NCI-H510A (cell line): ENCODE measurements around the gene TEK.

Source experiments
- DNase-seq: peaks from one replicate; lab custom pipeline; 2025; lab: John Stamatoyannopoulos, UW

TEK gene

DNA sequence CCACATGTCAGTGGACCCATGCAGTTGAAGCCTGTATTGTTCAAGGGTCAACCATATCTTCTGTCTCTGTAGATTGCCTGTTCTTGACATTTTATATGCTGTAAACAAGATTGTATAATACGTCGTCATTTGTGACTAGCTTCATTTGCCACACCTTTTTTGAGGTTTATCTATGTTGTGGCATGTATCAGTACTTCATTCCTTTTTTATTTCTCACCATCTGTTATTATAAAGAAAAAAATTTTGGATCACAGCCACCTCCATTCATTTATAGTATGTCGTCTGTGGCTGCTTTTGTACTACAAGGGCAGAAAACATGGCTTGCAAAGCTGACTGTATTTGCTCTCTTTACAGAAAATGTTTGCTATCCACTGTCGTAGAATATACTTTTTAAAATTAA is 72.4 kb downstream of the TEK start:
- DNase-seq: no peak

DNA sequence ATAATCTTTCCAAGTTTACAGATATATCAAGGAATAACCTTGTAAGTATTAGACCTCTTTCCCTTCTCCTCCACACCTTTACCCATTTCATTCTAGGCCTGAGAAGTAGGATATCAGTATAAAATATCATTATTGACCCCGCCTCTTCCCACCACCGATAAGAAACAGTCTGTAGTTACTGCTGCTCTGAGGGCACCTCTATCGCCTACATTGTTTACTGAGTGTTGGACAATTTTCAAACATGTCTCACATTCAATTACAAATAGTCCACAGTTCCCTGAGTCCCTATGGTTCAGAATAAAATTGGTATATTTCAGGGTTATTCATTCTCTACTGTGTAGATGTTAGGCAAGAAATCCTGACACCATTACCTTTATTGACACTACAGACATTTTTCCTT is 73.4 kb downstream of the TEK start:
- DNase-seq: no peak

DNA sequence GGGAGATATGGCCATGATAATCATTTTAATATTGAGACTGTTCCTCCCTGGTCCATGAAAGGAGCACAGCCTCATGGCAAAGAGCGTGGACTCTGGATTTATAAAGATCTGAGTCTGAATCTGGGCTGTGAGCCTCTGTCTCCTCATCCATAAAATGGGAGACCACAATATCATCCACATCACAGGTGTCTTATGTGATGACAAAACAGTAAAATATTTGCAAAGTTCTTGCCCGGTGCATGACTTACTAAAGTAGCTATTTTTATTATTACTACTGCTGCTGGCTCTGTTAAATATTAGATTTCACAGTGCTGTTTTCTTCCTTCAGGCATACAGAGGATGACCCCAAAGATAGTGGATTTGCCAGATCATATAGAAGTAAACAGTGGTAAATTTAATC is 74.1 kb downstream of the TEK start:
- no peak for DNase-seq

DNA sequence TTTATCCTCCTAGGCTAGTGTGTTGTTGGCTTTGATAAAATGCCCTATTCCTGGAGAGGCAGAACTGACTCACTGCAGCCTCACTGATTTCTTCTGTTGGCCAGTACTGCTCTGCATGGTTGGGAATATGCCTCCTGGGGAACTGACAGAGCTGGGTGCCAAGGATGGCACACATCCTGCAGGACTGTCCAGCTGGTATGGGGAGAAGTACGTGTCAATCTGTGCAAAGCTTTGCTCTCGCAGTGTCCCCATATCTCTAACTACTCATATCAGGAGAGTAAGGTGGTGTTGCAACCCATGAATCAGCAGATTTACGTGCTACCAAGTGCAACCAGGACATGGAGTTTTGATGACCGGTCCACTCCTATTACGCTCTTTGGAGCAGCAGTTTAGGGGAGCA is 74.7 kb downstream of the TEK start:
- no peak for DNase-seq

DNA sequence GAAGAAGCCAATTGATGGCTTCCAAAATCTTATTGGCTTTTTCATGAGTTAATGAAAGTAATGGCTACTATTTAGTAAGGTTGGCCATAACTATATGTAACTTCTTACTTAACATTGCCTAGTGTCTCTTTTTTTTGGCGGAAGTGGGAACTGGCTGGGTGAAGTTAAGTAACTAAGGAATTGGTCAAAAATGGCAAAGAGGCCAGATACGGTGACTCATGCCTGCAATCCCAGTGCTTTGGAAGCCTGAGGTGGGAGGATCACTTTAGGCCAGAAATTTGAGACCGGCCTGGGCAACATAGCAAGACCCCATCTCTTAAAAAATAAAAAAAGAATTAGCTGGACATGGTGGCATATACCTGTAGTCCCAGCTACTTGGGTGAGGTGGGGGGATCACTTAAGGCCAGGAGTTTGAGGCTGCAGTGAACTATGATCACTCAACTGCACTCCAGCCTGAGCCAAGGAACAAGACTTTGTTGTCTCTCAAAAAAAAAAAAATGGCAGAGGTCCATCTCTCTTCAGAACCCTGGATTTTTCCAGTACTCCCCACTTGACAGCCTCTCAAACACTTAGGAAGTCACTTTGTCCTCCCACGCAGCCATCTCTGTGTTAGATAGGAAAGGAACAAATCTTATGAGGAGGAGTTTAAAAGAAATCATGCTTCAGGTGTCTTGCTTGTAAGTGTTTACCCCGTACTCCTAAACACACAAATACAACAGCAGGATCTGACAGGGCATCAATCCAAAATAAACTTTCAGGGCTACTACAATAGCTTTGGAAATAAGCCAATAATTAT is 75.7 kb downstream of the TEK start:
- no peak for DNase-seq

DNA sequence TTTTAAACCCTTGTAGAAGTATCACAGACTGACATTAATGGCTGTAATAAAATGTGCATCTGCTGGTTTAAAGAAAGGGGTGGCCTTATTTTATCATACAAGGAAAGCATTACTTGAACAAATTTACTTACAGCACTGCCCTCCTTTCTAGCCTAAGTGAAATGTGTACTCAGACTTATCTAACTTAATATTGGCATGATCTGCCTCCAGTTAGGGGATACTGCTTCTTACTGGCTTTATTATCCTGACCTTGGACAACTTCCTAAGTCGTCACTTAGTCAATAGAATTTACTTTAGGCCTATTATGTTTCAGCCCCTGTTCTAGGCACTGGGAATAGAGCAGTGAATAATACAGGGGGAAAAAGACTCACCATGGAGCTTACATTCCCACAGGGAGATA is 79.4 kb downstream of the TEK start:
- no peak for DNase-seq

DNA sequence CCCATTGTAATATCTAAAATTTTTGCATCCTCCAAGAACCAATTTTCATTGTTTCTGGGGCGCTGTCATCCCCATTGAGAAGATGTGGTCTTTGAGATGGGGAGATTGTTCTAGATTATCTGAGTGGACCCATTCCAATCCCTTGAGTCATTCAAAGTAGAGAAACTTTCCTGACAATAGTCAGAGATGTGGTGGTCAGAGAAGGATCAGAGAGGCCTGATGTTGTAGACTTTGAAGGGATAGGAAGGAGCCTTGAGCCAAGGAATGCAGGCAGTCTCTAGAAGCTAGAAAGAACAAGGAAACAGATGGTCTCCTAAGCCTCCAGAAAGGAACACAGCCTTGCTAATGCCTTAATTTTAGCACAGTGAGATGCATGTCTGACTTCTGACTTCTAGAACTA is 80.4 kb downstream of the TEK start:
- no peak for DNase-seq

DNA sequence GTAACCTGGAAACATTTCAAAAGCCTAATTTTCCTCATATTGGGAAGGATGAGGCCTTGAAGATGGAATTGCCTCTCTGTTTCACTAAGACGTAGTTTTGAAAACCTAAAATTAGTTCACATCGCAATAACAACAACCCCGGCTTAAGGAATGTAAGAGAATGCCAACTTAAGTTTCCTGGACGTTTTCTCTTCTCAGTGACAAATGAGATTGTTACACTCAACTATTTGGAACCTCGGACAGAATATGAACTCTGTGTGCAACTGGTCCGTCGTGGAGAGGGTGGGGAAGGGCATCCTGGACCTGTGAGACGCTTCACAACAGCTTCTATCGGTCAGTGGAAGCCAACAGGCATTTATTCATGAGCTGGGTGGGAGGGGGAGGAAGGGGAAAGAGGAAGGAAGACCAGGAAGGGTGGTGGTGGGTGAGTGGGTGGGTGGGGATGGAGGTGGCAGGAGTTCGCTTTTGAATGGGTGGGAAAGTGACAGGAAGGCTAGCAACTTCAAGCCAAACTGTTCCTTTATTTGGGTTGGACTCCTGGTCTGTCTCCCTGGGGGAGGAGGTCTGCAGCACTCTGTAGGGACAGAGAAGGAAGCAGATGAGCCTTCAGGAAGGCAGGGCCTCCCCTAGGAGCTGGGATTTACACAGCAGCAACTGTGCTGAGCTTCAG is 83.4 kb downstream of the TEK start:
- no peak for DNase-seq

DNA sequence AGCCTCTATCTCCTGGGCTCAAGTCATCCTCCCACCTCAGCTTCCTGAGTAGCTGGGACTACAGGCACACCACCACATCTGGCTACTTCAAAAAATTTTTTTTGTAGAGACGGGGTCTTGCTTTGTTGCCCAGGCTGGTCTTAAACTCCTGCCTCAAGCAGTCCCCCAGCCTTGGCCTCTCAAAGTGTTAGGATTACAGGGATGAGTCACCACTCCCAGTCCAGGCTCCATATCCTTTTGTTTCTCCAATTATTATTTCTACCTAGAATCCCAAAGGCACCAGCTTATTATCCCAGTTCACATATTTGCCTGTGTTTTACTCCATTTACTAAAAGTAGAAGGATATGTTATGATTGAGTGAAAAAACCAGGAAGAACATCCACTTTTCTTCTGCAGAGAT is 84.9 kb downstream of the TEK start:
- no peak for DNase-seq

DNA sequence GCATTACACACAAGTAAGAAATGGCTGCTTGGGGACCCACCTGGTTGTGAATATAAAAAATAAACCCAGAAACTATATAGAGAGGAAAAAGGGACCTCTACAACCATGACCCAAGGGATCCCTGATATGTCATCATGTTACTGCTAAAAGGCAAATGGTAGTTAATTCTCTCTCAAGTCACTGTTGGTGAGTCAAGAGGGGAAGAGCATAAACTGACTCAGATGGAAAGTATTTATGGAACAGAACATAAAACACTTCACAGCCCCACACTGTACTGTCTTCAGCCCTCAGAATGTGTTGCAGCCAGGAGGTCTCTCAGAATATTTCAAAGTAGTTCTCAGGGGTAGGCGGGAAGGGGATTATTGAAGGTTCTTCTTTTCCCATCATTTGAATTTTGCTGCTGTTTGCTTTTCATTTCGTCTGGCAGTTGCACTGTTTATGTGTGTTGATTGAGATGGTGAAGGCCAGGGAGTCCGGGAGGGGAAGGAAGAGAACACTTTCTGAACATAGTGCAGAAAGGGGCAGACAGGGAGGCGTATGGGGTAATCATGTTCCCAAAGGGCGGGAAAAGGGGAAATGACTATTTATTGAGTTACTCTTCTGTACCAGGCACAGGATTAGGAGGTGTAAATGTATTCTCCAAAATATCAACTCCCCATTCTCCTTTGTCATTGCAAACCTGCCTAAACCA is 85.5 kb downstream of the TEK start:
- no peak for DNase-seq

DNA sequence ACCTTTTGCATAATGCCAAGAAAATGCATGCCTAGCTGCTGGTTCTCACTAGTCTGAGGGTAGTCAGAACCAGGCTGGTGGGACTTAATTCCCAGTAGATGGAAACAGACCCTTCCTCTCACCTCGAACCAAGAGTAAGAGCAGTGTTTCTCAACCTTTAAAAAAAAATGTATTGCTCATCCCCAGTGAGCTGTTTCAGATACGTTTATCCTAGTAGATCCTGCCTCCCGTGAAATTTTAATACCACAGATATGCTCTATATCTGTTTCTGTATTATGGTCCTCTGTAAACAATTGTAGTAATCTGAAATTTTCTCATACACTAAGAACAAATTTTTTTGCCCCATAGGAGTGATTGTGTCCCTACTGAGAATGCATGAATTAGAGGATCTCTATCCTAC is 86.2 kb downstream of the TEK start:
- no peak for DNase-seq

DNA sequence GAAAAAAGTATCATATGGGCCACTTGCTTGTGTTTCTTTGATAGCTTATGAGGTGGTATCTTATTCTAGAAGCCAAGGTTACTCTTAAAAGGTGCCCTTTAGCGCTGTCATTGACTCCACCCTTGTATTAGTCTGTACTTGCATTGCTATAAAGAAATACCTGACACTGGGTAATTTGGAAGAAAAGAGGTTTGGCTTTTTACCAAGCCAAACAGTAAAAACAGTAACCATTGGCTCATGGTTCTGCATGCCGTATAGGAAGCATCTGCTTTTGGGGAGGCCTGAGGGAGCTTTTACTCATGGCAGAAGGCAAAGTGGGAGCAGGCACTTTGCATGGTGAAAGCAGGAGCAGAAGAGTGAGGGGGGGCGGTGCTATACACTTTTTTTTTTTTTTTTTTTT is 87.4 kb downstream of the TEK start:
- no peak for DNase-seq

DNA sequence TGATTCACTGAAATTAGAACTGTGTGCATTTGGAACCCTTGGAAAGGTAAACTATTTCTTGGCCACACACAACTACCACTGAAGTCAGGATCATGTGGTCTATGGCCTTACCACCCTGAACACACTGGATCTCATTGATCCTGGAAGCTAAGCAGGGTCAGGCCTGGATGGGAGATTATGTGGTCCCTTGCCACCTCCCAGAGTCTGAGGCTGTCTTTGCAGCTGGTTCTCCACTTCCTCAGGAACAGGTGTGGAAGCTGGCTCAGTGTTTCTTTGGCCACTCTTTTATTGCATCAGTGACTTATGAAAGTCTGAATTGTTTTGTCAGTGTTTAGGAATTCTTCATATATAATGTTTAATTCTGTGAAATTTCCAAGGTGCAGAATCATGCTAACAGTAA is 89.2 kb downstream of the TEK start:
- DNase-seq: no peak

DNA sequence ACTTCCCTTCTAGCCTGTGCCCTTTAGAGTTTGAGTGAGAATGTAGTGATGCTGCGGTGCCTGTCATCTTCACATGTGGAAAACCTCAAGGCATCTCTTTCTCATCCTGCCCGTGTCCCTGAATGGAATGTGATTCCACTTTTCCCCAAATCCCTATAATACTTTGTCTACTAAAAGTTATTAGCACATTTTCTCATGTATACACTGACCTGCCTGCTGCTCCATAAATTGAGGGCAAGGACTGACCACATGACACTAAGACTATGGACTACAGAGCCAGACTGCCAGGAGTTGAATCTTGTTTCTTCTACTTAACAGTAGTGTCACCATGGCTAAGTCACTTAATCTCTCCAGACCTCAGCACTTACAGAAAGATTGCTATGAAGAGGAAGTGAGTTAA is 93.0 kb downstream of the TEK start:
- DNase-seq: no peak

DNA sequence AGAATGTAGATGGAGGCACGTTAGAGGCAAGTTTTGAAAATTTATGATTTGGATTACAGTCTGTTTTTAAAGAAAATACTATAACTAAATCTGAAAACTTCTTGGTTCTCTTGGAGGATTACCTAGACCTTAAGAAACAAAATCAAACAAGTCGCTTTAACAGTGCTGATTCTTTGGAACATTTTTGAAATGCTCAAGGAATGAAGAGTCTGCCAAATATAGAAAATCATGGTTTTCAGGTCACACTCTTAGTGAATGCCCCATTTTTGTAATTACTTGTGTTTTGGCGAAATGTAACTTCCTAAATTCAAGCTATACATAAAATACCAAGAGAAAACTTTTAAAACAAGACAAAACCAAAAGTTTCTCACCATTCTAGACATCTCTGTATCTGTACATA is 94.8 kb downstream of the TEK start:
- no peak for DNase-seq

DNA sequence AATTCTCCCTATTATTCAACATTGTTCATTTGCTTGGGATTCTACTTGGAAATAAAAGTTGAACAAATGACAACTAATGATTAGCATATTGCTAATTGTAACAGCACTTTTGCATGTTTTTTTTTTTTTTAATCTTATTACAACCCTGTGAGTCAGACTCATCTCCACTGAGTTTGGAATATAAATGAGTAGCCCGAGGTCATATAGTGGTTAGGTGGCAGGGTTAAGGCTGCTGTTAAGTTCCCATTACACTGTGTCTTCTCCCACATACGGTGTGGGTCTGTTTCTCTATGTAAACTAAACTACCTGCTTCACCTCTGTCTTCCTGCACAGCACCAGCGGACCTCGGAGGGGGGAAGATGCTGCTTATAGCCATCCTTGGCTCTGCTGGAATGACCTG is 95.6 kb downstream of the TEK start:
- no peak for DNase-seq

DNA sequence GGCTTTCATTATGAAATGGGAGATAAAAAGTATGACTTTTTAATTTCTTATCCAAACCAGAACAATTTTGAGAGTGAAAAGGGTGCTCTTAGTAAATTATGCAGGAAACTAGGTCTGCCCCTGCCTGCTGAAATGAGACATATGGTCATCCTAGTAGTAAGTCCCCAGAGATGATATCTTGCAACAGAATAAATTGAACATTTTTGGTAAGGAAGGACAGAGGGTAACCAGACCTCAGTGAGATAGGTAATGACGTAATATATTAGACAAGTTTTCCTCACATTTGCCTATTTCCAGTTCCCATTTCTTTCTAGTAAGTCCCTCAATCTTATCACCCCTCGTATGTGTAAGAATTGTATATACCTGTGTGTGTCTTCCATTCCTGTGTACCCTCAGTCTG is 96.2 kb downstream of the TEK start:
- DNase-seq: no peak

DNA sequence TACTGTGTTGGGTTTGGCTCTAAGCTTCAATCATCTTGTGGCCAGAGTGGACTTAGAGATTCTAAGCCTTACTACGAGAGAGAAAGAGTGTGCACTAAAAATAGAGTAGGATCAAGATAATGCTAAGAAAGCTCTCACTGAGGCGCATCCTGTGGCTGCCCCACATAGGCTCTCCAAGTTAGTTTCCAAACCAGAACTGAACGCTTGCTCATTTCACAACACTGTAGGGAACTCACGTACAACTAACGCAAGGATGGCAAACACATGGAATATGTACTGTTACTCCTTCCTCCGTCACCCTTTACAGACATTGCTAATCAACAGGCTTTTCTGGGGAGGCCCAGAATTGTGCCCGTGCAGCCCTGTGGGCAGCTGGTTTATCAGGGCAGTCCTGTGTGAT is 97.0 kb downstream of the TEK start:
- DNase-seq: no peak

DNA sequence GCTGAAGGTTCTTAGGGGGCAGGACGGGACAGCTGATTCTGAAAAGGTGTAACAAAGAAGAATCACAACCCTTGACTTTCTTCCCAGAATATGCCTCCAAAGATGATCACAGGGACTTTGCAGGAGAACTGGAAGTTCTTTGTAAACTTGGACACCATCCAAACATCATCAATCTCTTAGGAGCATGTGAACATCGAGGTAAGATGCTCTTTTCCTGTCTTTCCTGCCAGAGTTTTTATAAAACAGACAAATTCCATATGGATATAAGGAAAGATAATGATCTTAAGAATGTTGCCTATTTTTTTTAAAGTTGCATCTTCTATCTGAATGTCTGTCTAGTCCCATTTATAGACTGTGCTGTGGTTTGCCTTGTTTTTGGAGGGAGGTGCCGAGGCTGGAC is 100.0 kb downstream of the TEK start:
- no peak for DNase-seq

DNA sequence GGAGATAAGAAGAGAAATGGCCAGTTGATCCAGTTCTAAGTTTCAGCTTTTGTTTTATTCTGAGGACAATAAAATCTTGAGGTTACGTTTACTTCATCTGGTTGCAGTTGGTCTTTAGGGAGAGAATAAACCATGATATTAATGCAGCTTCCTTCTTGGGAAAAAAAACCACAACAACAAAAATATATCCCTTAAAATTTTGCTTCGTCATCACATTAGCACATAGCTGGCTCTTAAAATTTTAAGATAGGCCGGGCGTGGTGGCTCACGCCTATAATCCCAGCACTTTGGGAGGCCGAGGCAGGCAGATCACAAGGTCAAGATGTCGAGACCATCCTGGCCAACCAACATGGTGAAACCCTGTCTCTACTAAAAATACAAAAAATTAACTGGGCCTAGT is 101.6 kb downstream of the TEK start:
- no peak for DNase-seq

DNA sequence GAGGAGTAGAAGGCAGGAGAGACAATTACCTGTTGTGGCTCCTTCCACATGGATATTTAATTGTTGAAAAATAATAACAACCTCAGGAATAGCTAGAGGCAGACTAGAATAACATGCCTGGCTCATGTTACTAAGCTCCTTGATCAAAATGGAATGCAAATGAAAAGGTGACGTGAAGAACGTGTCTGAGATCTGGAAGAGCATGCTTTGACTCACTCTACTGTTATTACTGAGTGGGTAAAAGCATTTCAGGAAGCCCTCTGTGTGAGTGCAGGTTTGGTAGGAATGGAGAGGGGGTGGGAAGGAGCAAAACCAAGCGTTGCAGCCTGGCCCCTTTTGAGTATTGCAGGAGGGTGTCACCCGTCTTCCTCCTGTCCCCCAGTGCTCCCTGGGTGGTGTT is 103.2 kb downstream of the TEK start:
- DNase-seq: no peak

DNA sequence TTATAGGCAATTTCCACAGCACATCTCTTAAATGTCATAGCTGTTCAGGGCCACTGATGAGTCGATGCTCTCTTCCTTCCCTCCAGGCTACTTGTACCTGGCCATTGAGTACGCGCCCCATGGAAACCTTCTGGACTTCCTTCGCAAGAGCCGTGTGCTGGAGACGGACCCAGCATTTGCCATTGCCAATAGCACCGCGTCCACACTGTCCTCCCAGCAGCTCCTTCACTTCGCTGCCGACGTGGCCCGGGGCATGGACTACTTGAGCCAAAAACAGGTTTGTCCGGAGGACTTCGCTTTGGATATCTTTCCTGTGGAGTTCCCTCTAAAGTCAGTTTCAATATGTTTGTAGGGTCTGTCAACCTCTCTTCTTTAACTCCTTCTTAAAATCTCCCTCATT is 103.6 kb downstream of the TEK start:
- no peak for DNase-seq

DNA sequence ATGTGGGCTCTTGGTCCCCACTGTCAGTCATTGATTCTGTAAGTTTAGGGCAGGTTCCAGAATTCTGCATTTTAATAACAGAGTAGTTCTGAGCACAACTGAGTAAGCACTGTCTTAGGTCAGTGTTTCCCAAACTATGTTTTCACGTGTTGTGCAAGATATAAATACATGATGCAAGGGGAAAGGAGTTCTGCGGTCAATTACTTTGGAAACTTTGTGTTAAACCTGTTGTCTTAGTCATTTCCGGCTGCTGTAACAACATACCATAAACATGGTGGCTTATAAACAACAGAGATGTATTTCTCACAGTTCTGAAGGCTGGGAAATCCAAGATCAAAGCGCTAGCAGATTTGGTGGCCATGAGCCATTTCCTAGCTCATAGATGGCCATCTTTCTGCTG is 118.2 kb downstream of the TEK start:
- DNase-seq: no peak
